ENCODE measurements around the gene DNAJB6.

DNA sequence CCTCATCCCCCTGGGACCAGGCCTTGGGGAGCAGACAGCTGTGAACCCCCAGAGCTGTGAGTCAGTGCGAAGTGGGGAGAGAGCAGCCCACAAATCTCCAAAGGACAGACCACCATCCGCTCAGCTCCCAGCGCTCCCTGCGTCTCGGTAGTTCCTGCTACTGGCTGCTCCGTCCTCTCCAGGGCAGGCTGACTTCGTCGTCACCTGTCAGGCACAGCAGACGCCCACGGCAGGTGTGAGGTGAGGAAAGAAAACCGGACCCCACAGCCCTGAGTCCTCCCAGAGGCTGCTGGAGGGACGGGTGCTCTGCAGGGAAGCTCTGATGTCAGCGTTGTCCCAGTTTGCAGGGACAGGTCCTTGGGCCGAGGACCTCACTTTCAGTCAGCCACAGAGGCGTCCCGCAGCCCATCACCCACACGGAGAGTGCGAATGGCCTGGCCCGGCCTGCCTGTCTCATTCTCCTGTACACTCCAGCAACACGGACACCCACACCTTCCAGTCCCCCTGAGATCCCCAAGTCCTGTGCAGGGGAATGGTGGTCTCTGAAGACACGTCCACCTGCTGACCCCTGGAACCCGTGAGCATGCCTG lies 95.2 kb downstream of the DNAJB6 start:
- TF ChIP-seq, protein P1, sequence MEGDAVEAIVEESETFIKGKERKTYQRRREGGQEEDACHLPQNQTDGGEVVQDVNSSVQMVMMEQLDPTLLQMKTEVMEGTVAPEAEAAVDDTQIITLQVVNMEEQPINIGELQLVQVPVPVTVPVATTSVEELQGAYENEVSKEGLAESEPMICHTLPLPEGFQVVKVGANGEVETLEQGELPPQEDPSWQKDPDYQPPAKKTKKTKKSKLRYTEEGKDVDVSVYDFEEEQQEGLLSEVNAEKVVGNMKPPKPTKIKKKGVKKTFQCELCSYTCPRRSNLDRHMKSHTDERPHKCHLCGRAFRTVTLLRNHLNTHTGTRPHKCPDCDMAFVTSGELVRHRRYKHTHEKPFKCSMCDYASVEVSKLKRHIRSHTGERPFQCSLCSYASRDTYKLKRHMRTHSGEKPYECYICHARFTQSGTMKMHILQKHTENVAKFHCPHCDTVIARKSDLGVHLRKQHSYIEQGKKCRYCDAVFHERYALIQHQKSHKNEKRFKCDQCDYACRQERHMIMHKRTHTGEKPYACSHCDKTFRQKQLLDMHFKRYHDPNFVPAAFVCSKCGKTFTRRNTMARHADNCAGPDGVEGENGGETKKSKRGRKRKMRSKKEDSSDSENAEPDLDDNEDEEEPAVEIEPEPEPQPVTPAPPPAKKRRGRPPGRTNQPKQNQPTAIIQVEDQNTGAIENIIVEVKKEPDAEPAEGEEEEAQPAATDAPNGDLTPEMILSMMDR (IDR thresholded peaks at IDR 0.05; ENCODE audit: borderline replicate concordance, extremely low read depth, low read length, poor library complexity, severe bottlenecking): no peak
- TF ChIP-seq EZH2 (IDR thresholded peaks at IDR 0.05; ENCODE audit: borderline replicate concordance, low read depth, low read length, severe bottlenecking): no peak
